Osteocyte (in vitro differentiated cells): Measurements from ENCODE around the gene MTCL1. TPM values are rescaled to one million over a fixed set of nuclear protein-coding genes. Genes with fewer than 3 reads are reported as not detected.

Experiments used
- DNase-seq: peaks from one replicate; pipeline ENCODE4 v3.0.0; 2021; ENCODE audit warnings: mixed read lengths; ENCODE audit not compliant: unreplicated experiment; ENCODE audit errors: extremely low spot score
- H3K27ac Mint-ChIP-seq: one replicate; pipeline ENCODE4 v1.8.0; 2021; ENCODE audit warnings: mild to moderate bottlenecking, mixed read lengths; ENCODE audit not compliant: unreplicated experiment
- H3K27me3 Mint-ChIP-seq: one replicate; pipeline ENCODE4 v1.8.0; 2021; ENCODE audit warnings: mixed read lengths; ENCODE audit not compliant: unreplicated experiment
- H3K36me3 Mint-ChIP-seq: one replicate; pipeline ENCODE4 v1.8.0; 2021; ENCODE audit warnings: mixed read lengths; ENCODE audit not compliant: unreplicated experiment
- H3K4me1 Mint-ChIP-seq: one replicate; pipeline ENCODE4 v1.8.0; 2021; ENCODE audit warnings: mixed read lengths; ENCODE audit not compliant: unreplicated experiment
- H3K4me3 Mint-ChIP-seq: one replicate; pipeline ENCODE4 v1.8.0; 2021; ENCODE audit warnings: mild to moderate bottlenecking, moderate library complexity, mixed read lengths; ENCODE audit not compliant: unreplicated experiment
- H3K9me3 Mint-ChIP-seq: one replicate; pipeline ENCODE4 v1.8.0; 2021; ENCODE audit warnings: mixed read lengths; ENCODE audit not compliant: unreplicated experiment
- total RNA-seq: library from RNA; stranded (reverse); gene quantifications from 2 replicates; pipeline ENCODE4 v1.2.1, GENCODE V29; 2021
- TF ChIP-seq, protein P1 (sequence below): fragments of 200-600 bp; sonication (generic); IDR thresholded peaks from 2 replicates; pipeline ENCODE4 v1.5.0; 2021; ENCODE audit warnings: antibody characterized with exemption, mild to moderate bottlenecking, moderate library complexity

Gene MTCL1
- total RNA-seq, 1 donor from 2014 or later, result 56.9 TPM

DNA sequence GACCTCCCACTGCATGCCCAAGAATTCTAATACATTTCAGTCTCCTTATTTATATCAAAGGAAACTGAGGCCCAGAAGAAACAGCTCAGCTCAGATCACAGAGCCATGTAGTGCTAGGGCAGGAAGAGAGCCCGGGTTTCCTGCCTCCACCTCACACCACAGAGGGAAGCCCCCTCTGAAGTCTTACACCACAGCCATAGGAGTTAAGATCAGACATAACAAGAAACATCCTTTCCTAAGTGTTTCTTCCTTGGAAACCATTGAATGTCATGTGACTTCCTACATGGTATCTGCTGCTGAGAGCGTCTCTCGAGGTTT, 102.1 kb downstream of the MTCL1 start:
- H3K4me3 Mint-ChIP-seq, result no peak overlapping the region
- peak; percentile 11 for DNase-seq
- H3K36me3 Mint-ChIP-seq, result peaks cover 39% of the 10 kb centered on the region
- peaks cover 28% of the 10 kb centered on the region for H3K4me1 Mint-ChIP-seq
- TF ChIP-seq, protein P1, sequence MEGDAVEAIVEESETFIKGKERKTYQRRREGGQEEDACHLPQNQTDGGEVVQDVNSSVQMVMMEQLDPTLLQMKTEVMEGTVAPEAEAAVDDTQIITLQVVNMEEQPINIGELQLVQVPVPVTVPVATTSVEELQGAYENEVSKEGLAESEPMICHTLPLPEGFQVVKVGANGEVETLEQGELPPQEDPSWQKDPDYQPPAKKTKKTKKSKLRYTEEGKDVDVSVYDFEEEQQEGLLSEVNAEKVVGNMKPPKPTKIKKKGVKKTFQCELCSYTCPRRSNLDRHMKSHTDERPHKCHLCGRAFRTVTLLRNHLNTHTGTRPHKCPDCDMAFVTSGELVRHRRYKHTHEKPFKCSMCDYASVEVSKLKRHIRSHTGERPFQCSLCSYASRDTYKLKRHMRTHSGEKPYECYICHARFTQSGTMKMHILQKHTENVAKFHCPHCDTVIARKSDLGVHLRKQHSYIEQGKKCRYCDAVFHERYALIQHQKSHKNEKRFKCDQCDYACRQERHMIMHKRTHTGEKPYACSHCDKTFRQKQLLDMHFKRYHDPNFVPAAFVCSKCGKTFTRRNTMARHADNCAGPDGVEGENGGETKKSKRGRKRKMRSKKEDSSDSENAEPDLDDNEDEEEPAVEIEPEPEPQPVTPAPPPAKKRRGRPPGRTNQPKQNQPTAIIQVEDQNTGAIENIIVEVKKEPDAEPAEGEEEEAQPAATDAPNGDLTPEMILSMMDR, result no peak
- no peaks in the 10 kb centered on the region for H3K27me3 Mint-ChIP-seq
- H3K27ac Mint-ChIP-seq, result peak overlapping the region; percentile 15
- H3K9me3 Mint-ChIP-seq, result no peaks in the 10 kb centered on the region

GRCh38 chr18:8808001-8808400, 102.6 kb downstream of the MTCL1 start:
- H3K27me3 Mint-ChIP-seq, result no peaks in the 10 kb centered on the region

GRCh38 chr18:8809514-8809913, 104.2 kb downstream of the MTCL1 start:
- Mint-ChIP-seq H3K9me3 (no peaks in the 10 kb centered on the region), H3K36me3 (peaks cover 50% of the 10 kb centered on the region), H3K4me3 (no peak overlapping the region), H3K27me3 (no peaks in the 10 kb centered on the region), H3K4me1 (peaks cover 45% of the 10 kb centered on the region), H3K27ac (peak overlapping the region; percentile 11)
- peak; percentile 64 for DNase-seq
- TF ChIP-seq, protein P1, result no peak

More at GRCh38 chr18:8808001-8808400, 102.6 kb downstream of the MTCL1 start:
- H3K4me1 Mint-ChIP-seq, result peaks cover 33% of the 10 kb centered on the region
- peak overlapping the region; percentile 27 for H3K27ac Mint-ChIP-seq
- DNase-seq, result no peak
- no peaks in the 10 kb centered on the region for H3K9me3 Mint-ChIP-seq
- no peak overlapping the region for H3K4me3 Mint-ChIP-seq
- TF ChIP-seq, protein P1, result no peak
- peaks cover 41% of the 10 kb centered on the region for H3K36me3 Mint-ChIP-seq

- peaks cover 44% of the 10 kb centered on the region for H3K4me1 Mint-ChIP-seq
- H3K27ac Mint-ChIP-seq, result peak overlapping the region; percentile 55
- DNase-seq, result peak; percentile 54
- H3K27me3 Mint-ChIP-seq, result no peaks in the 10 kb centered on the region
- H3K9me3 Mint-ChIP-seq, result no peaks in the 10 kb centered on the region
- peaks cover 53% of the 10 kb centered on the region for H3K36me3 Mint-ChIP-seq
- H3K4me3 Mint-ChIP-seq, result no peak overlapping the region
- TF ChIP-seq, protein P1, result no peak
These were observed 104.8 kb downstream of the MTCL1 start for GRCh38 chr18:8810157-8810556.

GRCh38 chr18:8811115-8811514, 105.8 kb downstream of the MTCL1 start:
- no peak overlapping the region for H3K4me3 Mint-ChIP-seq
- no peaks in the 10 kb centered on the region for H3K9me3 Mint-ChIP-seq
- no peaks in the 10 kb centered on the region for H3K27me3 Mint-ChIP-seq
- TF ChIP-seq, protein P1, result no peak
- peaks cover 39% of the 10 kb centered on the region for H3K4me1 Mint-ChIP-seq
- no peak for DNase-seq
- peaks cover 49% of the 10 kb centered on the region for H3K36me3 Mint-ChIP-seq
- no peak overlapping the region for H3K27ac Mint-ChIP-seq
